ENCODE results near the gene CDK5R2. TPM values are rescaled to one million over a fixed set of nuclear protein-coding genes. Genes with fewer than 3 reads are reported as not detected.

CDK5R2 gene
- total and polyA plus RNA-seq, 8 donors, result 0.13 to 0.30 (median 0.17) TPM; not detected in 2

- no peaks in the 10 kb centered on the region for H3K9me3 ChIP-seq
Observed at GRCh38 chr2:219000569-219000960, 41.1 kb downstream of the CDK5R2 start.

GRCh38 chr2:219001100-219001576 lies 41.7 kb downstream of the CDK5R2 start:
- H3K27ac ChIP-seq, result peak overlapping the region; percentile 62 to 70
- peak; percentile 3 for ATAC-seq

More at GRCh38 chr2:219000569-219000960, 41.1 kb downstream of the CDK5R2 start:
- Histone ChIP-seq H3K4me1 (peaks cover 13 to 29% of the 10 kb centered on the region in 2 donors), H3K27me3 (peaks cover 46 to 100% of the 10 kb centered on the region in 2 donors), H3K27ac (no peak overlapping the region), H3K36me3 (no peaks in the 10 kb centered on the region), H3K4me3 (no peak overlapping the region)
- TF ChIP-seq CTCF (IDR thresholded peaks at IDR 0.05), result no peak
- intact Hi-C loops (cut with DNase I), result no loop called here
- DNase-seq (no peak), ATAC-seq (no peak)

GRCh38 chr2:219001577-219002394 lies 42.3 kb downstream of the CDK5R2 start:
- ATAC-seq (peak; percentile 87), DNase-seq (peak in 3 of 4 donors; percentile 83 to 93 (median 89))
- Histone ChIP-seq H3K27me3 (peaks cover 37 to 100% of the 10 kb centered on the region in 2 donors), H3K4me3 (peak overlapping the region; percentile 19 to 28), H3K27ac (peak overlapping the region; percentile 62 to 73), H3K36me3 (no peaks in the 10 kb centered on the region), H3K9me3 (no peaks in the 10 kb centered on the region), H3K4me1 (peaks cover 11 to 18% of the 10 kb centered on the region in 2 donors)
- intact Hi-C loops (cut with DNase I), result no loop called here
- TF ChIP-seq CTCF (IDR thresholded peaks at IDR 0.05), result no peak

More at GRCh38 chr2:219001100-219001576, 41.7 kb downstream of the CDK5R2 start:
- peak overlapping the region; percentile 19 to 28 for H3K4me3 ChIP-seq
- no peak for TF ChIP-seq CTCF (IDR thresholded peaks at IDR 0.05)
- intact Hi-C loops (cut with DNase I), result no loop called here
- H3K4me1 ChIP-seq, result peaks cover 11 to 24% of the 10 kb centered on the region in 2 donors
- H3K9me3 ChIP-seq, result no peaks in the 10 kb centered on the region
- no peaks in the 10 kb centered on the region for H3K36me3 ChIP-seq
- no peak for DNase-seq
- peaks cover 42 to 100% of the 10 kb centered on the region in 2 donors for H3K27me3 ChIP-seq

GRCh38 chr2:219002395-219003266 lies 43.2 kb downstream of the CDK5R2 start:
- peaks cover 37 to 99% of the 10 kb centered on the region in 2 donors for H3K27me3 ChIP-seq
- peak overlapping the region; percentile 45 to 73 for H3K27ac ChIP-seq

More at GRCh38 chr2:219002395-219003266, 43.2 kb downstream of the CDK5R2 start:
- no peaks in the 10 kb centered on the region for H3K9me3 ChIP-seq
- peak overlapping the region; percentile 21 to 28 for H3K4me3 ChIP-seq
- peak; percentile 87 for ATAC-seq
- H3K36me3 ChIP-seq, result no peaks in the 10 kb centered on the region
- H3K4me1 ChIP-seq, result peaks cover 11 to 18% of the 10 kb centered on the region in 2 donors
- intact Hi-C loops (cut with DNase I), result no loop called here
- peak; percentile 17 to 31 for TF ChIP-seq CTCF (IDR thresholded peaks at IDR 0.05)
- peak in 2 of 4 donors; percentile 72 to 87 for DNase-seq

Data from left lung (tissue), 10 donors.